ENCODE results near the gene CCDC180. TPM values are rescaled to one million over a fixed set of nuclear protein-coding genes. Genes with fewer than 3 reads are reported as not detected.
"Not testable (repeated sequence)": the region's sequence is repeated elsewhere in the genome, so short reads cannot be mapped to it uniquely, and the experiment has no call there.

The CCDC180 gene
- 1.4 TPM for polyA plus RNA-seq (2012; ENCODE audit: missing spikeins)

- TF ChIP-seq TAF1 (IDR thresholded peaks at IDR 0.05; ENCODE audit: borderline replicate concordance, low read depth, low read length) (no peak), POLR2A (IDR thresholded peaks at IDR 0.05; ENCODE audit: low read depth, low read length) (no peak), POLR2AphosphoS5 (IDR thresholded peaks at IDR 0.05; ENCODE audit: low read depth, low read length) (no peak)
- DNase-seq (ENCODE audit: insufficient read length) = no peak
- no peak for FAIRE-seq
Measured at GRCh38 chr9:97307500-97308163, at the start of gene CCDC180. Gene CCDC180 (plus strand): TSS chr9:97307659. CDS start chr9:97308064, 405 bp downstream.

- FAIRE-seq; DNase-seq (ENCODE audit: insufficient read length): not testable (repeated sequence)
Measured at GRCh38 chr9:97259834-97260514, 47.5 kb upstream of the CCDC180 start.

GRCh38 chr9:97271292-97271691 is 36.2 kb upstream of the CCDC180 start:
- DNase-seq (ENCODE audit: insufficient read length) (no peak), FAIRE-seq (no peak)
- no peak for TF ChIP-seq POLR2AphosphoS5 (IDR thresholded peaks at IDR 0.05; ENCODE audit: low read depth, low read length)

- FAIRE-seq (no peak), DNase-seq (ENCODE audit: insufficient read length) (no peak)
- TF ChIP-seq POLR2A (IDR thresholded peaks at IDR 0.05; ENCODE audit: low read depth, low read length) (no peak), POLR2AphosphoS5 (IDR thresholded peaks at IDR 0.05; ENCODE audit: low read depth, low read length) (no peak), TAF1 (IDR thresholded peaks at IDR 0.05; ENCODE audit: borderline replicate concordance, low read depth, low read length) (no peak)
Measured at GRCh38 chr9:97272072-97272471, 35.4 kb upstream of the CCDC180 start.

- no peak for TF ChIP-seq POLR2AphosphoS5 (IDR thresholded peaks at IDR 0.05; ENCODE audit: low read depth, low read length)
- no peak for TF ChIP-seq TAF1 (IDR thresholded peaks at IDR 0.05; ENCODE audit: borderline replicate concordance, low read depth, low read length)
- no peak for TF ChIP-seq POLR2A (IDR thresholded peaks at IDR 0.05; ENCODE audit: low read depth, low read length)
- no peak for DNase-seq (ENCODE audit: insufficient read length)
- FAIRE-seq = no peak
Measured at GRCh38 chr9:97276310-97276852, 31.1 kb upstream of the CCDC180 start.

GRCh38 chr9:97277953-97278352 is 29.5 kb upstream of the CCDC180 start:
- FAIRE-seq (no peak), DNase-seq (ENCODE audit: insufficient read length) (no peak)
- TF ChIP-seq POLR2A (IDR thresholded peaks at IDR 0.05; ENCODE audit: low read depth, low read length) = no peak

- DNase-seq (ENCODE audit: insufficient read length) = no peak
- FAIRE-seq = no peak
- TF ChIP-seq TAF1 (IDR thresholded peaks at IDR 0.05; ENCODE audit: borderline replicate concordance, low read depth, low read length) = no peak
- TF ChIP-seq POLR2A (IDR thresholded peaks at IDR 0.05; ENCODE audit: low read depth, low read length) = no peak
- no peak for TF ChIP-seq POLR2AphosphoS5 (IDR thresholded peaks at IDR 0.05; ENCODE audit: low read depth, low read length)
Measured at GRCh38 chr9:97280755-97281330, 26.6 kb upstream of the CCDC180 start.

- no peak for DNase-seq (ENCODE audit: insufficient read length)
- TF ChIP-seq TAF1 (IDR thresholded peaks at IDR 0.05; ENCODE audit: borderline replicate concordance, low read depth, low read length) = no peak
- TF ChIP-seq POLR2A (IDR thresholded peaks at IDR 0.05; ENCODE audit: low read depth, low read length) = no peak
- no peak for TF ChIP-seq POLR2AphosphoS5 (IDR thresholded peaks at IDR 0.05; ENCODE audit: low read depth, low read length)
- FAIRE-seq = no peak
Measured at GRCh38 chr9:97283768-97284167, 23.7 kb upstream of the CCDC180 start.

GRCh38 chr9:97284798-97285197 is 22.7 kb upstream of the CCDC180 start:
- FAIRE-seq = no peak
- TF ChIP-seq POLR2A (IDR thresholded peaks at IDR 0.05; ENCODE audit: low read depth, low read length) (no peak), TAF1 (IDR thresholded peaks at IDR 0.05; ENCODE audit: borderline replicate concordance, low read depth, low read length) (no peak), POLR2AphosphoS5 (IDR thresholded peaks at IDR 0.05; ENCODE audit: low read depth, low read length) (no peak)

GRCh38 chr9:97292200-97292599 is 15.3 kb upstream of the CCDC180 start:
- TF ChIP-seq POLR2AphosphoS5 (IDR thresholded peaks at IDR 0.05; ENCODE audit: low read depth, low read length) (no peak), POLR2A (IDR thresholded peaks at IDR 0.05; ENCODE audit: low read depth, low read length) (no peak), TAF1 (IDR thresholded peaks at IDR 0.05; ENCODE audit: borderline replicate concordance, low read depth, low read length) (no peak)
- no peak for FAIRE-seq

More at GRCh38 chr9:97284798-97285197, 22.7 kb upstream of the CCDC180 start:
- no peak for DNase-seq (ENCODE audit: insufficient read length)

GRCh38 chr9:97293207-97293721 is 14.2 kb upstream of the CCDC180 start:
- TF ChIP-seq TAF1 (IDR thresholded peaks at IDR 0.05; ENCODE audit: borderline replicate concordance, low read depth, low read length) (no peak), POLR2AphosphoS5 (IDR thresholded peaks at IDR 0.05; ENCODE audit: low read depth, low read length) (no peak), POLR2A (IDR thresholded peaks at IDR 0.05; ENCODE audit: low read depth, low read length) (no peak)
- FAIRE-seq (no peak), DNase-seq (ENCODE audit: insufficient read length) (no peak)

More at GRCh38 chr9:97292200-97292599, 15.3 kb upstream of the CCDC180 start:
- no peak for DNase-seq (ENCODE audit: insufficient read length)

- TF ChIP-seq POLR2AphosphoS5 (IDR thresholded peaks at IDR 0.05; ENCODE audit: low read depth, low read length) (no peak), POLR2A (IDR thresholded peaks at IDR 0.05; ENCODE audit: low read depth, low read length) (no peak), TAF1 (IDR thresholded peaks at IDR 0.05; ENCODE audit: borderline replicate concordance, low read depth, low read length) (no peak)
- DNase-seq (ENCODE audit: insufficient read length) (no peak), FAIRE-seq (no peak)
Measured at GRCh38 chr9:97293818-97294217, 13.6 kb upstream of the CCDC180 start.
